K562 (cell line): Measurements from ENCODE around the gene MEIOB. TPM values are rescaled to one million over a fixed set of nuclear protein-coding genes. Genes with fewer than 3 reads are reported as not detected.

ENCODE experiments used
- BDP1 ChIP-seq: IDR thresholded peaks from 3 replicates; pipeline ENCODE4 v1.6.1; 2011; ENCODE audit not compliant: insufficient read length, insufficient read depth
- CREB5 ChIP-seq: fragments of 250-450 bp; sonication (Bioruptor Pico); IDR thresholded peaks from 2 replicates; pipeline ENCODE4 v1.5.0; 2020; ENCODE audit warnings: mild to moderate bottlenecking
- E4F1 ChIP-seq: fragments of 250-450 bp; sonication (Bioruptor Pico); IDR thresholded peaks from 2 replicates; pipeline ENCODE4 v1.5.0; 2021; ENCODE audit warnings: mild to moderate bottlenecking, borderline replicate concordance
- ELF2 ChIP-seq: fragments of 250-450 bp; sonication (Bioruptor Pico); IDR thresholded peaks from 2 replicates; pipeline ENCODE4 v1.5.0; 2021; ENCODE audit warnings: mild to moderate bottlenecking
- ELK3 ChIP-seq: fragments of 450-650 bp; formaldehyde crosslinking; IDR thresholded peaks from 2 replicates; pipeline ENCODE4 v1.4.0; 2020; ENCODE audit warnings: mild to moderate bottlenecking
- ETV1 ChIP-seq: fragments of 450-650 bp; conservative IDR thresholded peaks from 2 replicates; pipeline ENCODE4 v1.6.1; 2016; ENCODE audit warnings: missing genetic modification characterization, control low read depth, low read depth, missing compliant biosample characterization
- HDAC8 ChIP-seq: fragments of 450-650 bp; IDR thresholded peaks from 2 replicates; pipeline ENCODE4 v1.6.1; 2016; ENCODE audit warnings: mild to moderate bottlenecking, missing genetic modification characterization, moderate library complexity, missing compliant biosample characterization
- MEF2D ChIP-seq: conservative IDR thresholded peaks from 2 replicates; pipeline ENCODE4 v1.6.1; 2016; ENCODE audit warnings: low read depth, missing genetic modification characterization, missing compliant biosample characterization
- MXI1 ChIP-seq: IDR thresholded peaks from 2 replicates; pipeline ENCODE4 v1.6.1; 2011; ENCODE audit warnings: low read depth, mild to moderate bottlenecking, improper control_type of control experiment, low read length
- NFE2 ChIP-seq: IDR thresholded peaks from 2 replicates; pipeline ENCODE4 v1.6.1; 2014; ENCODE audit warnings: antibody characterized with exemption, low read depth
- RBM15 ChIP-seq: fragments of 200-400 bp; formaldehyde crosslinking; IDR thresholded peaks from 2 replicates; pipeline ENCODE4 v1.6.1; 2018; ENCODE audit warnings: mild to moderate bottlenecking, low read length, moderate library complexity; ENCODE audit not compliant: insufficient read depth
- SIRT6 ChIP-seq: IDR thresholded peaks from one replicate; pipeline ENCODE4 v1.6.1; 2012; ENCODE audit warnings: low read depth, mild to moderate bottlenecking, control low read depth, inconsistent platforms, low read length, moderate library complexity
- SMAD4 ChIP-seq: fragments of 250-450 bp; sonication (Bioruptor Pico); conservative IDR thresholded peaks from 2 replicates; pipeline ENCODE4 v1.8.0; 2021; ENCODE audit warnings: inconsistent platforms, mild to moderate bottlenecking, moderate library complexity
- SMARCC2 ChIP-seq: fragments of 450-650 bp; IDR thresholded peaks from 2 replicates; pipeline ENCODE4 v1.6.1; 2017; ENCODE audit warnings: antibody characterized with exemption, moderate library complexity, mild to moderate bottlenecking, low read depth
- U2AF2 ChIP-seq: fragments of 200-400 bp; formaldehyde crosslinking; optimal IDR thresholded peaks from 2 replicates; pipeline ENCODE3; 2017; ENCODE audit warnings: low read depth, mild to moderate bottlenecking, low read length
- ZBTB9 ChIP-seq: fragments of 450-650 bp; formaldehyde crosslinking; IDR thresholded peaks from 2 replicates; pipeline ENCODE4 v1.4.0; 2020; ENCODE audit warnings: mild to moderate bottlenecking, moderate library complexity
- ZNF511 ChIP-seq: sonication (generic); formaldehyde crosslinking; IDR thresholded peaks from 2 replicates; pipeline ENCODE4 v1.8.0; 2022; ENCODE audit warnings: mild to moderate bottlenecking, missing genetic modification reagents
- ZNF668 ChIP-seq: fragments of 250-450 bp; sonication (Bioruptor Pico); IDR thresholded peaks from 2 replicates; pipeline ENCODE4 v1.8.0; 2022; ENCODE audit warnings: mild to moderate bottlenecking, inconsistent platforms
- polyA plus RNA-seq, 8 experiments: library from polyadenylated mRNA; depleted of rRNA in 4 of 8; stranded (reverse) in 5 of 8; unstranded in 3 of 8; fragments of >200 nt; fragmentation: Nextera tagmentation in 2 of 8; fragmentation: Illumina TruSeq in 1 of 8; extraction: Ambion mirVana in 2 of 8; extraction: Trizol in 1 of 8; gene quantifications; 2 replicates each; pipeline versions ENCODE4 v1.2.1 to v1.2.3, GENCODE V29; 2011 to 2014; ENCODE audit warnings: inconsistent platforms in 1 of 8, missing spikeins in 1 of 8
- total RNA-seq, 7 experiments: library from RNA; depleted of rRNA in 6 of 7; stranded (reverse); fragments of >200 nt in 6 of 7; fragmentation: Illumina TruSeq in 2 of 7; extraction: Trizol in 2 of 7; gene quantifications; 2 replicates each; pipeline versions ENCODE4 v1.2.1 to v1.2.3, GENCODE V29; 2011 to 2021; ENCODE audit warnings: low replicate concordance in 1 of 7
- TF ChIP-seq, protein P1 (sequence below): fragments of 450-650 bp; IDR thresholded peaks from 2 replicates; pipeline ENCODE4 v1.6.1; 2017; ENCODE audit warnings: mild to moderate bottlenecking, moderate library complexity

Gene MEIOB
- total and polyA plus RNA-seq, 9 of the 15 experiments (the other 6 are each of a cell fraction or from before 2014, with no cell fraction given), result 25.4 to 203 (median 97.6) TPM

DNA sequence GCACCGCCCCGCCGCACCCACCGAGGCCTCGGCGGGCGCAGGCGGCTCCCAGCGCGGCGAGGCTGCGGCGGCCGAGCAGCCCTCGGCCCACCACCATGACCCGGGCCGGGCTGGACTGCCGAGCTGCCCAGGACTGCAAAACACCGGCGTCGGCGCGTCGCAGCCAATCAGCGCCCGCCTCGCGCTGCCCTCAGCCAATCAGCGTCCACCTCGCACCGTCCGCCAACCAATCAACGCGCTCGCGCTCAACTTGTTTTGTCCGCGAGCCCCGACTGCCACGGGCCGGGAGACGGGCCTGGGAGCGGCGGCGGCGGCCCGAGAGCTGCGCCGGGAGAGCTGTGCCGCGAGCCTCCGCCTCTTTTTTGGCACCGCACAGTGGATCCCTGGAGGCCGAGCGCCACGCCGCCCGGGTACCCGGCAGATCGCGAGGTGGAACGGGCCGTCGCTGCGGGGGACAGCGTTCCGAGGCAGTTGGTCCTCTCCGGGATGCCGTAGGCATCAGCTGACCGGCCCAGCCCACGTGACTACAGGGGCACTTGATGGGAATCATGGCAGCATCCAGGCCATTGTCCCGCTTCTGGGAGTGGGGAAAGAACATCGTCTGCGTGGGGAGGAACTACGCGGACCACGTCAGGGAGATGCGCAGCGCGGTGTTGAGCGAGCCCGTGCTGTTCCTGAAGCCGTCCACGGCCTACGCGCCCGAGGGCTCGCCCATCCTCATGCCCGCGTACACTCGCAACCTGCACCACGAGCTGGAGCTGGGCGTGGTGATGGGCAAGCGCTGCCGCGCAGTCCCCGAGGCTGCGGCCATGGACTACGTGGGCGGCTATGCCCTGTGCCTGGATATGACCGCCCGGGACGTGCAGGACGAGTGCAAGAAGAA lies 45.0 kb downstream of the MEIOB start, which contains the start of the genes FAHD1 and HAGH (continued):
- TF ChIP-seq, protein P1, sequence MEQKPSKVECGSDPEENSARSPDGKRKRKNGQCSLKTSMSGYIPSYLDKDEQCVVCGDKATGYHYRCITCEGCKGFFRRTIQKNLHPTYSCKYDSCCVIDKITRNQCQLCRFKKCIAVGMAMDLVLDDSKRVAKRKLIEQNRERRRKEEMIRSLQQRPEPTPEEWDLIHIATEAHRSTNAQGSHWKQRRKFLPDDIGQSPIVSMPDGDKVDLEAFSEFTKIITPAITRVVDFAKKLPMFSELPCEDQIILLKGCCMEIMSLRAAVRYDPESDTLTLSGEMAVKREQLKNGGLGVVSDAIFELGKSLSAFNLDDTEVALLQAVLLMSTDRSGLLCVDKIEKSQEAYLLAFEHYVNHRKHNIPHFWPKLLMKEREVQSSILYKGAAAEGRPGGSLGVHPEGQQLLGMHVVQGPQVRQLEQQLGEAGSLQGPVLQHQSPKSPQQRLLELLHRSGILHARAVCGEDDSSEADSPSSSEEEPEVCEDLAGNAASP, result no peak
- no peak for TF ChIP-seq ELF2
- peak; percentile 29; the same call in 1 of the 2 replicates for TF ChIP-seq ETV1
- peak; percentile 73; the same call in 1 of the 2 replicates for TF ChIP-seq SMAD4 (CRISPR knock-in tag)
- TF ChIP-seq NFE2, result no peak
- TF ChIP-seq RBM15, result no peak
- no peak for TF ChIP-seq SMARCC2
- peak; percentile 66; the same call in 1 of the 2 replicates for TF ChIP-seq MXI1
- TF ChIP-seq SIRT6, result no peak
- no peak for TF ChIP-seq U2AF2
- TF ChIP-seq ZBTB9, result peak; percentile 68; the same call in 1 of the 2 replicates
- no peak for TF ChIP-seq BDP1
- no peak for TF ChIP-seq ZNF668 (CRISPR knock-in tag)
- no peak for TF ChIP-seq E4F1 (CRISPR knock-in tag)
- no peak for TF ChIP-seq CREB5
- peak; percentile 75; the same call in 1 of the 2 replicates for TF ChIP-seq ZNF511 (CRISPR knock-in tag)
- TF ChIP-seq HDAC8, result no peak
- no peak for TF ChIP-seq ELK3
- TF ChIP-seq MEF2D, result no peak
